HG03575 (cell line): ENCODE data around the gene SYNRG.

Experiments used
- ATAC-seq: cut with Tn5 transposase; IDR thresholded peaks from one replicate; pipeline ENCODE4 v1.9.1; 2021; ENCODE audit not compliant: unreplicated experiment, insufficient number of reproducible peaks, low FRiP score; ENCODE audit errors: extremely low read depth

Gene SYNRG

GRCh38 chr17:37553401-37553966 lies 55.7 kb downstream of the SYNRG start:
- ATAC-seq = no peak

DNA sequence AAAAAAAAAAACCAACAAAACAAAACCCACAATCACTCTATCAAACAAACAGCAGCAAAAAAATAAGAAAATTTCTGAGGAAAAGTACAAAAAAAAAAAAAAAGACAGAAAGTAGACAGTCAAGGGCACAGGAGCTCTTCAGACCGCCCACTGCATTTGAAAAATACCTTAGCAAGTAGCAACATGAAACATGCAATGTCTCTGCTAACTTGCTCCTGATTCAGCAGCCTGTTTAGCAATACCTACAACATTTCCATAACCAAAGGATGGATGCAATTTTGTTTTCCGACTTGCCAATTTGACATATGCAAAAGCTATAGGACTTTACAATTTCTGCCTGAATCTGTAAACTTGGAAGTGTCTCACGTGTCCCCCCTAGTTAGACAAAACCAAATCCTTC lies 57.4 kb downstream of the SYNRG start:
- ATAC-seq = no peak

- ATAC-seq = no peak
Observed at GRCh38 chr17:37547986-37548385, 61.2 kb downstream of the SYNRG start.

GRCh38 chr17:37546302-37546701 lies 62.9 kb downstream of the SYNRG start:
- ATAC-seq = no peak

DNA sequence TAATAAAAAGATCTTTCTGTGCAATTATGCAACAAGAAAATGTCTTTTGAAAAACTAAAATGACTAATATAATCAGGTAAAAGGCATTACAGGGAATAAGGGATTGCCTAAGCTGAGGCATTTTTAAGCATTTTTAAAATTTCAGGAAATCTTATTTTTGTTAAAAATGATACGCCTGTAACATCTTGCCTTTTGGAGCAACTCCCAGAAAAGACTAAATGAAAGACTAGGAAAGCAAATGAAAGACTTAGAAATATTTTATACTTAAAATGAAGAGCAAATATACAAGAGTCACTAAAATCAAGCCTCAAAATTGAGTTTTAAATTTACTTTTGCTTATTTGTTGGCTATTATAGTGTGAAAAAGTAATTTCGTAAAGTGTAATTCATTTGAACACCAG lies 63.7 kb downstream of the SYNRG start:
- no peak for ATAC-seq

- ATAC-seq = no peak
Observed at GRCh38 chr17:37543637-37544052, 65.6 kb downstream of the SYNRG start.

DNA sequence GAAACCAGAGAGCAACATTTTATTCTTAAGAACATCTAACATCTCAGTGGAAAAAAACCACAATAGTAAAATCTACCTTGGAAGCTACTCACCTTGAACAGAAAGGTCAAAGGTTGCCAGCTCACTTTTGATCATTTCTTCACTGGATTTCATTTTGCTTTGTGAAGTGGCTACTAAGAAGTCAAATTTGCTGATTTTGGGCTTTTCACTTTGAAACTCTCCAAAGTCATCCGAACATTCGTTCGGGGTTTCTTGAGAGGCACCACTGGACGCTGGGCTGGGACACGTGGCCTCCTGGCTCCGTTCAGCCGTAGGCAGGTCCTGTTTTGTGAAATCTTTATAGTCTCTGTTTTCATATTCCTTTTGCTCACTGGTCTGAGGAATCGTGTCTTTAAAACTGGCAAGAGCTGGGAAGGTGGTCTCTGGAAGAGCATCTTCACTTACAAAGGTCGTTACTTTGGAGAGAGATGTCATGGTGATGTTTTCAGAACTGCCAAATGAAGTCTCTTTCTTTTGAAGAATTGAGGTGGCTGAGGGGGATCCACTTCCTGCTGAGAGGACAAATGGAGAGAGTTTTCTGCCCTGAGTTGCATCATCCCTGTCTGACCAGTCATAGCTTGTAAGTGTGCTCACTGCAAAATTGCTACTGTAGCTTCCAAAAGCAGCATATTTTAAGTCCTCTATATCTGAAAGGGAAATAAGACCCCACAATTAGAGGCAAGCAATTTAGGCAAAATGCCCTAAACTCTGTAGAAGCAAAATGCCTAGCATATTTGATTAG lies 67.1 kb downstream of the SYNRG start:
- ATAC-seq = no peak

GRCh38 chr17:37538981-37539659 lies 70.1 kb downstream of the SYNRG start:
- ATAC-seq = no peak

DNA sequence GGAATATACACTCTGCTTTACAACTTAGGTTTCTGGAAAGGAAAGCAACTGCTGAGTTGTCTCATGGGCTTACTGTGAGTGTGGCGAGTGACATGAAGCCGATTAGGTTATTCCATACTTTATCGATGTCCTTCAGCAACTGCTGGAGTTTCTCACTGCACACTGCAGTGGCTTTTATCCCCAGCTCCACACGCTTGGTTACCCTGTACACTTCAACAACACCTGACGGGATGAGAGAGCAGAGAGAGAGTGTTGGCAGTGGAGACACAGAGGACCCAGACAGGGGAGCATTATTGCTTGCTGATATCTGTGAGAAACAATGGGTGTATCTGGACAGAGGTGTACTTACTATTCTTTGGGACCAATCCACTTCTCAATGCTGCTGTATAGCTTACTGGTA lies 73.3 kb downstream of the SYNRG start:
- no peak for ATAC-seq

DNA sequence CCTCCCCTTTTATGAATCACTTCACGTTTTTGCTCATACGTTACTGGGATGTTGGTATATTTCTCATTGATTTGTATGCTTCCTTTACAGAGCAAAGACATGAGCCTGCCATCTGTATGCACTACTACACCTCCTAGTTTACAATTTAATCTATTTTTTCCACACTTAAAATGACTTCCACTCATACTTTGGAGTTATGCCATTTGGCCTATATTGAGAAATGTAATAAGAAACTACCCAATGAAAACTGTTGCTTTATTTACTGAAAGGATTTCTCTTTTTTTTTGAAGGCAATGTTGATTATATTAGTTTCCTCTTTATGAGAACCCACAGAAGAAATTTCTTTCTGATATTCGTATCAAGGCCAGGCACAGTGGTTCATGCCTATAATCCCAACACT lies 76.5 kb downstream of the SYNRG start:
- no peak for ATAC-seq

DNA sequence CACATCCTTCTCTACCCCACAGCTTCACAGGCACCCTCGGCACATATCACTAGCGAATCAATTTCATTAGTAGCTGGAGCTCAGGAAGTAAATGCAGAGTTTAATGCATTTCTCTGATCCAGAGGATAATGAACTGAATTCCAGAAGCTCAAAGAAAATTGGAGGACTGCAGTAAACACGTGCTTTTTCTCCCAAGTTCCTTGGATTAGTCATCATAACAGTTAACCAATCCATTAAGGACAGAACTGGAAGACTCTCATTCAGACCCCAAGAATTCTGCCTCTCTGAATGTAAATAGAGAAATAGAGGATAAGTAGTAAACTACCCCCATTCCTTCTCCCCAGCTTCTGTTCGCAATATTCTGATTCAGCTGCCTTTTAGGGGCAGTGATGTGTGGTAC lies 78.8 kb downstream of the SYNRG start:
- ATAC-seq = no peak

DNA sequence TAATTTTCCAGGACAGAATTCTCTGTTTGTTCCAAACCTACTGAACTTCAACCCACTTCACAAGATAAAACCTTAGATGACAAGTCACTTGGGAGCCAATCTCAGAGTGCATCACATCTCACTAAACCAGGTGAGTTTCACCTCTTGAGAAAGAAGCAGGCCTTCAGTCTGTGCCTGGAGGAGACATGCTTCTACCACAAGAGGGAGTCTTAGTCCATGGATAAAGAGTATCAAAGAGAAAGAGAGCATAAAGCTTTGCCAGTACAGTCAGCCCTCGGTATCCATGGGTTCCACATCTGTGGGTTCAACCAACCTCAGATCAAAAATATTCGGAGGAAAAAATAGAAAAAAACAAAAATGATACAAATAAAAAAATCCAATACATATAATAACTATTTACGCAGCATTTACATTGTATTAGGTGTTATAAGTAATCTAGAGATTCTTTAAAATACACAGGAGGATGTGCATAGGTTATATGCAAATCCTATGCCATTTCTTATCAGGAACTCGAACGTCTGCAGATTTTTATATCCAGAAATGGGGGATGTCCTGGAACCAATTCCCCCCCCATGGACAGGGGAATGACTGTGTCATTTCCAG lies 81.9 kb downstream of the SYNRG start:
- no peak for ATAC-seq

DNA sequence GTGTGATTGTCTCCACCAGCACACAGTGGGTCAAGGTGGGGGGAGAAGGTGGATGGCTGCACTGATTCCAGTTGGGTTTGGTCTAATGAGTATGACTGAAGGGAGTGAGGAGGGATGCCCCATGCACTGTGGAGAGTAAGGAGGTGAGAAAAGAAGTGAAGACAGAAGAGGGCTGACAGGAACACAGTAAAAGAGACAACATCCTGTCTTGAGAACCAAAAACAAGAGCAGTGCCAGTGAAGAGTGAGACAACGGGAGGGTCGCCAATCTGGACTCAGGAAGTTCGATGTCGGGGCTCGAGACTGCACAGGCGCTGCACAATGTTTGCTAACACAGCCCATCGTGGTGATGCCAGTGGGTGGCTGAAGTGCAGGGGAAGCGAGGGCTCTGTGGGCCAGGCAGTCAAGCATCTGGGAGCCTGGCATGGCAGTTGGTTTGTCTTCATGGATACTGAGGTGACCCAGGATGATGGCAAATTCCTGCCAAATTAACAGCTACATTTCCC lies 85.5 kb downstream of the SYNRG start:
- ATAC-seq = no peak

GRCh38 chr17:37521821-37522220 lies 87.4 kb downstream of the SYNRG start:
- ATAC-seq = no peak

GRCh38 chr17:37520174-37520573 lies 89.0 kb downstream of the SYNRG start:
- ATAC-seq = no peak

GRCh38 chr17:37519251-37519985 lies 89.8 kb downstream of the SYNRG start:
- ATAC-seq = no peak

- no peak for ATAC-seq
Observed at GRCh38 chr17:37518826-37519225, 90.4 kb downstream of the SYNRG start.

GRCh38 chr17:37517881-37518280 lies 91.3 kb downstream of the SYNRG start:
- ATAC-seq = no peak

- ATAC-seq = no peak
Observed at GRCh38 chr17:37516127-37516571, 93.1 kb downstream of the SYNRG start.
